GM10266 (cell line): ENCODE measurements around the gene VMP1.

Source experiments
- DNase-seq: peaks from one replicate; pipeline ENCODE4 v3.0.0; 2012; ENCODE audit errors: extremely low spot score
- TF ChIP-seq, protein P1 (sequence below): IDR thresholded peaks from 2 replicates; pipeline ENCODE4 v1.5.1; 2012; ENCODE audit warnings: mild to moderate bottlenecking, low read depth; ENCODE audit not compliant: control insufficient read depth, insufficient read depth; ENCODE audit errors: missing control alignments

VMP1 gene

DNA sequence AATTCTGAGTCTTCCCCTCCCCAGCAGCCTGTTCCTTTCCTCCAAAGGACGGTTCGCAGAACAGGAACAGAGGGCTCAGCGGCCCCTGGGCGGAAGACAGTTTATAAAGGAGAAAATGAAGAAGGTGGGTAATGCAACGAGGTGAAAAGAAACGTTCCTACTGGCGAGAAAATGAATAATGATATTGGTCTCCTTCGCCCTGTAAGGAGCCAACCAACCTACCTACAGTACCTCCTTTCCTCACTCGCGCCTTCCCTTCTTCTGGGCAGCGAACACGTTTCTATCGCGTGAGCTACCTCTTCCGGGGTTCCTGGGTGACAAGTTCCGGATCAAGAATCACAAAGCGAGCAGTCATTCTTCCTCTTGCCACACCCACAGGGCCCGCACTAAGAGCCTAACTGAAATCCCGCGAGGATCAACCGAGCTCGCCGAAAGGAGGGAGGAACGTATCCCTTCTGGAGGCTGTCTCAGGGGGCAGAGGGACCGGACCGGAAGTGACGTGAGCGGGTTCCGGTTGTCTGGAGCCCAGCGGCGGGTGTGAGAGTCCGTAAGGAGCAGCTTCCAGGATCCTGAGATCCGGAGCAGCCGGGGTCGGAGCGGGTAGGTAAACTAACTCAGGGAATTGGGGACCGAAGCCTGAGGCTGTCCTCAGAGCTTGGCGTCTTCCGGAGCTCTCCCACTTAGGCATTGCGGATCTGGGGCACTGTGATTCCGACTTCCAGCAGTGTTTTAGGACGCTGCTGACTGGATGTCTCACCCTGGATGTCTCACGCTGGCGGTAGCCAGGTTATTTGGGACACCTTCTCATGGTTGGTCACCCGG lies at the start of gene VMP1, which contains the start of gene PTRH2:
Gene VMP1, plus strand, starts transcription at position 506 of the 822 bp plus-strand sequence. CDS start 23,793 bp downstream, outside the sequence.
Gene PTRH2, minus strand, starts transcription at position 282 of the 822 bp plus-strand sequence. CDS start 9,452 bp downstream, outside the sequence.
- DNase-seq: peak; percentile 93
- TF ChIP-seq, protein P1, sequence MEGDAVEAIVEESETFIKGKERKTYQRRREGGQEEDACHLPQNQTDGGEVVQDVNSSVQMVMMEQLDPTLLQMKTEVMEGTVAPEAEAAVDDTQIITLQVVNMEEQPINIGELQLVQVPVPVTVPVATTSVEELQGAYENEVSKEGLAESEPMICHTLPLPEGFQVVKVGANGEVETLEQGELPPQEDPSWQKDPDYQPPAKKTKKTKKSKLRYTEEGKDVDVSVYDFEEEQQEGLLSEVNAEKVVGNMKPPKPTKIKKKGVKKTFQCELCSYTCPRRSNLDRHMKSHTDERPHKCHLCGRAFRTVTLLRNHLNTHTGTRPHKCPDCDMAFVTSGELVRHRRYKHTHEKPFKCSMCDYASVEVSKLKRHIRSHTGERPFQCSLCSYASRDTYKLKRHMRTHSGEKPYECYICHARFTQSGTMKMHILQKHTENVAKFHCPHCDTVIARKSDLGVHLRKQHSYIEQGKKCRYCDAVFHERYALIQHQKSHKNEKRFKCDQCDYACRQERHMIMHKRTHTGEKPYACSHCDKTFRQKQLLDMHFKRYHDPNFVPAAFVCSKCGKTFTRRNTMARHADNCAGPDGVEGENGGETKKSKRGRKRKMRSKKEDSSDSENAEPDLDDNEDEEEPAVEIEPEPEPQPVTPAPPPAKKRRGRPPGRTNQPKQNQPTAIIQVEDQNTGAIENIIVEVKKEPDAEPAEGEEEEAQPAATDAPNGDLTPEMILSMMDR: no peak

DNA sequence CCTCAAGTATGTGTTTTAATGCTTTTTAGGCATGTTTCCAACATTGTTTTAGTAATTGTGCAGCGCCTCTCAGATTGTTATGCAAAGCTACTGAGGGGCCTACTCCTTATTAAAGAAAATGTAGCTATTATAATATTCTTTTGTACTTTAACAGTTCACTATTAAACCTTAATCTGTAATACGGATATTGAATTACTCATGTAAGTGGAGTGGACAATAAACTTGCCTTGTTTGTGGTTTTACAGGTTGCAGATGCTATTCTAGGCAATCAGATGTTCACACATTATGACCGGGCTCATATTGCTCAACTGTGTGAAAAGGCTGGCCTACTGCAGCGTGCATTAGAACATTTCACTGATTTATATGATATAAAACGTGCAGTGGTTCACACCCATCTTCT lies 41.2 kb upstream of the VMP1 start:
- TF ChIP-seq, protein P1: no peak

DNA sequence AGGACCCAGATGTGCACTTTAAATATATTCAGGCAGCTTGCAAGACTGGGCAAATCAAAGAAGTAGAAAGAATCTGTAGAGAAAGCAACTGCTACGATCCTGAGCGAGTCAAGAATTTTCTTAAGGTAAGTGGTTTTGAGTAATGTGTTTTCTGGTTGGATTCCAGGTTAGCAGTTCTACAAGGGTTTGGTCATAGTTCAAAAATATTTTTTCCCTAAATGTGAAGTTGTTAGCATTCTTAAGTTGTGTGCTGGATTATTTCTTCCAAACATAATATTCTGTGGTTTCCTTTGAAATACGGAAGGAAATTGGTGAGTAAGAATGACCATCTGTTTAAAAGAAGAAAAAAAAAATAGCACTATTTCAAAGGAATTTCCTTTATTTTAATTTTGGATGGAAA lies 38.6 kb upstream of the VMP1 start:
- no peak for DNase-seq

More for the DNA sequence above, 41.2 kb upstream of the VMP1 start:
- DNase-seq: no peak

DNA sequence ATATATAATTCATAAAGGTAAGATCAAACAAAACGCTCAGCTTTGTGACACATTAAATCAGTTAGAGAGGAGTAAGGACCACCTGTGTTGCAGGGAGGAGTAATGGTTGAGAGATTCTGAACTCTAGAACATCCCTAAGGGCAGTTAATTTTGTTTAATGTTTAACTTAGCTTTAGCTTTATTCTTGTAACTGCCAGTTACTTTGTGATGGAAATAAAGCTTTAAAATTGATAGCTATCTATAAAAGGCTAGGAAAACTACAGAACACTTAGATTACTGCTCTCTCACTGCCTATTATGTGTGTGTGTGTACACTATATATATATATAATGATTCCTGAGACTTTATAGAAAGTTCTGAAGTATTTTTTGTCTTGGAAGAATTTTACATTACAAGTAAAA lies 38.0 kb upstream of the VMP1 start:
- TF ChIP-seq, protein P1: no peak
- DNase-seq: no peak

More for the DNA sequence above, 38.6 kb upstream of the VMP1 start:
- TF ChIP-seq, protein P1: no peak

DNA sequence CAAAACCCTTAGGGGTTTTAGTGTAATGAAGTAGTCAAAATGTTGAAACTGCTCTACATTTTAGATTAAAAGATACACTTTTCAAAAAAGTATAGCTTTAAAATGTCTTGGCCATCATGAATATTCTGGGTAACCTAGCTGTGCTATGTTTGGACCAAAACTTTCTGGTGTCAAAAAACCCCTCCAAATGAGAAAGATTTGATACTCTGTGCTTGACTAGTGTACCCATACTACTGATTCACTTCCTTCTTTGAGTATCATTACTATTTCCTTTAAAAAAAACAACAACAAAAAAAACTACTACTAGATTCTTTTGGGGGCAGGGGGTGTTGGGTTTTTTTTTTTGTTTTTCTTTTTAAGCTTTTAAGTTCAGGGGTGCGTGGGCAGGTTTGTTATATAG lies 37.5 kb upstream of the VMP1 start:
- TF ChIP-seq, protein P1: no peak
- no peak for DNase-seq

DNA sequence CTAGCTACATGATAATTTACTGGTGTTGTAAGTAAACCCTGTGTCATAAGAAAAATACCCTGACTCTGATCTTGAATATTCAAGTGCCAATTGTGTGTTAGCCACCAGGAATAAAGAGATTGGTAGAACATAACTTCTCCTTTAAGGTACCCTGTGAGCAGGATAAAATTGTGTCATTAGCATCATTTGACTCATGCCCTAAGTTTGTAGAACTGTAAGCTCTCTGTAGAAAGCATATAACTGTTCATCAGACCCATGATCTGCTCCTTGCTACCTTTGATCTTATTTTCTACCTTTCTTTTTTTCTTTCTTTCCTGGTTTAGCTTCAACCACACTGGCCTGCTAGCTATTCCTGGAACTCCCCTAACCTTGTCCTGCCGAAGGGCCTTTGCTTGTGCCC lies 36.1 kb upstream of the VMP1 start:
- DNase-seq: no peak
- TF ChIP-seq, protein P1: no peak

DNA sequence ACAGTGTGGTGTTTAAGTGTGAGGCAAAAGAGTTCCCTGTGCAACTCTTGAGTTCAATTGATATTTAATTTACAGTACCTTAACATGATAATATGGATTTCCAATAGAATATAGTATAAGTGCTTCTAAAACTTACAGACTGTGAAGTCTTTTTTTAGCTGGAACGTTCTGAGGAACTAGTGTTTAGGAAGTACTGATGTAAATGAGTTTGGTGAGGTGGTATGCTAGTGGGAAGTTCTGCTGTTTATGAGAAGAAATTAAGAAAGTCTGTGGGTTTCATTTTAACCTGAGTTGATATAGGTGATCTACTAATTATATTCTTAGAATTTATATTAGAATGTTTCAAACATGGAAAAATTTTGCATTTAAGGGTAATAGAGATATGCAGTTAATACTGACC lies 32.2 kb upstream of the VMP1 start:
- TF ChIP-seq, protein P1: no peak

More for the DNA sequence above, 32.2 kb upstream of the VMP1 start:
- DNase-seq: no peak
